HEK293 (cell line): ENCODE data around the gene MYBPH.

Experiments used
- GLI4 ChIP-seq: fragments of 450-650 bp; formaldehyde crosslinking; IDR thresholded peaks from 2 replicates; pipeline ENCODE4 v1.5.1; 2016; ENCODE audit warnings: missing biosample characterization, missing genetic modification characterization
- GLIS2 ChIP-seq: fragments of 450-650 bp; formaldehyde crosslinking; IDR thresholded peaks from 2 replicates; pipeline ENCODE4 v1.5.1; 2016; ENCODE audit warnings: missing biosample characterization, missing genetic modification characterization
- SCRT2 ChIP-seq: fragments of 450-650 bp; formaldehyde crosslinking; IDR thresholded peaks from 2 replicates; pipeline ENCODE4 v1.5.1; 2016; ENCODE audit warnings: missing biosample characterization, missing genetic modification characterization
- ZNF174 ChIP-seq: fragments of 450-650 bp; formaldehyde crosslinking; IDR thresholded peaks from 2 replicates; pipeline ENCODE4 v1.5.0; 2017; ENCODE audit warnings: missing biosample characterization, mild to moderate bottlenecking, missing genetic modification characterization
- ZNF423 ChIP-seq: fragments of 450-650 bp; formaldehyde crosslinking; IDR thresholded peaks from 2 replicates; pipeline ENCODE4 v1.5.1; 2016; ENCODE audit warnings: missing biosample characterization, missing genetic modification characterization
- TF ChIP-seq, protein P1 (sequence below): fragments of 450-650 bp; formaldehyde crosslinking; IDR thresholded peaks from 2 replicates; pipeline ENCODE4 v1.5.1; 2016; ENCODE audit warnings: missing biosample characterization, missing genetic modification characterization
- TF ChIP-seq, protein P2 (sequence below): fragments of 450-650 bp; formaldehyde crosslinking; IDR thresholded peaks from 2 replicates; pipeline ENCODE4 v1.5.1; 2017; ENCODE audit warnings: missing biosample characterization, missing genetic modification characterization
- TF ChIP-seq, protein P3 (sequence below): fragments of 450-650 bp; formaldehyde crosslinking; IDR thresholded peaks from 2 replicates; pipeline ENCODE4 v1.5.1; 2016; ENCODE audit warnings: missing biosample characterization, missing genetic modification characterization, low read depth

DNA sequence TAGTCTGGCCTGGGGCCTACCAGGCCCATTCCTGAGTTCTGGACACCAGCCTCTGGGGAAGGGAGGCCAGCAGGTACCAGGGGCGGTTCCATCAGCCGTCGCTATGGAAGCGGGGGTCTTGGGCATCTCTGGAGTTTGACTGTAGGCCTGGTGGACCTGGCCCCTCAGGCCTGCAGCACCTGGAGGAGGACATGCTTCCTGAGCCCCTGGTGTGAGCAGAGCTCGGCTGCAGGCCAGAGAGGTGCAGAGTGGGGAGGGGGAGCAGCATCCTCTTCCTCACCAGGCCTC is 7.8 kb downstream of the MYBPH start:
- TF ChIP-seq, protein P1, sequence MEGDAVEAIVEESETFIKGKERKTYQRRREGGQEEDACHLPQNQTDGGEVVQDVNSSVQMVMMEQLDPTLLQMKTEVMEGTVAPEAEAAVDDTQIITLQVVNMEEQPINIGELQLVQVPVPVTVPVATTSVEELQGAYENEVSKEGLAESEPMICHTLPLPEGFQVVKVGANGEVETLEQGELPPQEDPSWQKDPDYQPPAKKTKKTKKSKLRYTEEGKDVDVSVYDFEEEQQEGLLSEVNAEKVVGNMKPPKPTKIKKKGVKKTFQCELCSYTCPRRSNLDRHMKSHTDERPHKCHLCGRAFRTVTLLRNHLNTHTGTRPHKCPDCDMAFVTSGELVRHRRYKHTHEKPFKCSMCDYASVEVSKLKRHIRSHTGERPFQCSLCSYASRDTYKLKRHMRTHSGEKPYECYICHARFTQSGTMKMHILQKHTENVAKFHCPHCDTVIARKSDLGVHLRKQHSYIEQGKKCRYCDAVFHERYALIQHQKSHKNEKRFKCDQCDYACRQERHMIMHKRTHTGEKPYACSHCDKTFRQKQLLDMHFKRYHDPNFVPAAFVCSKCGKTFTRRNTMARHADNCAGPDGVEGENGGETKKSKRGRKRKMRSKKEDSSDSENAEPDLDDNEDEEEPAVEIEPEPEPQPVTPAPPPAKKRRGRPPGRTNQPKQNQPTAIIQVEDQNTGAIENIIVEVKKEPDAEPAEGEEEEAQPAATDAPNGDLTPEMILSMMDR, result no peak
- TF ChIP-seq SCRT2 (tag by site-specific recombination) (no peak), GLIS2 (tag by site-specific recombination) (no peak), ZNF423 (tag by site-specific recombination) (no peak), ZNF174 (tag by site-specific recombination) (no peak), GLI4 (no peak)
- TF ChIP-seq, protein P2, sequence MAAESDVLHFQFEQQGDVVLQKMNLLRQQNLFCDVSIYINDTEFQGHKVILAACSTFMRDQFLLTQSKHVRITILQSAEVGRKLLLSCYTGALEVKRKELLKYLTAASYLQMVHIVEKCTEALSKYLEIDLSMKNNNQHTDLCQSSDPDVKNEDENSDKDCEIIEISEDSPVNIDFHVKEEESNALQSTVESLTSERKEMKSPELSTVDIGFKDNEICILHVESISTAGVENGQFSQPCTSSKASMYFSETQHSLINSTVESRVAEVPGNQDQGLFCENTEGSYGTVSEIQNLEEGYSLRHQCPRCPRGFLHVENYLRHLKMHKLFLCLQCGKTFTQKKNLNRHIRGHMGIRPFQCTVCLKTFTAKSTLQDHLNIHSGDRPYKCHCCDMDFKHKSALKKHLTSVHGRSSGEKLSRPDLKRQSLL (tag by site-specific recombination), result no peak
- TF ChIP-seq, protein P3, sequence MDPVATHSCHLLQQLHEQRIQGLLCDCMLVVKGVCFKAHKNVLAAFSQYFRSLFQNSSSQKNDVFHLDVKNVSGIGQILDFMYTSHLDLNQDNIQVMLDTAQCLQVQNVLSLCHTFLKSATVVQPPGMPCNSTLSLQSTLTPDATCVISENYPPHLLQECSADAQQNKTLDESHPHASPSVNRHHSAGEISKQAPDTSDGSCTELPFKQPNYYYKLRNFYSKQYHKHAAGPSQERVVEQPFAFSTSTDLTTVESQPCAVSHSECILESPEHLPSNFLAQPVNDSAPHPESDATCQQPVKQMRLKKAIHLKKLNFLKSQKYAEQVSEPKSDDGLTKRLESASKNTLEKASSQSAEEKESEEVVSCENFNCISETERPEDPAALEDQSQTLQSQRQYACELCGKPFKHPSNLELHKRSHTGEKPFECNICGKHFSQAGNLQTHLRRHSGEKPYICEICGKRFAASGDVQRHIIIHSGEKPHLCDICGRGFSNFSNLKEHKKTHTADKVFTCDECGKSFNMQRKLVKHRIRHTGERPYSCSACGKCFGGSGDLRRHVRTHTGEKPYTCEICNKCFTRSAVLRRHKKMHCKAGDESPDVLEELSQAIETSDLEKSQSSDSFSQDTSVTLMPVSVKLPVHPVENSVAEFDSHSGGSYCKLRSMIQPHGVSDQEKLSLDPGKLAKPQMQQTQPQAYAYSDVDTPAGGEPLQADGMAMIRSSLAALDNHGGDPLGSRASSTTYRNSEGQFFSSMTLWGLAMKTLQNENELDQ (tag by site-specific recombination), result no peak
